ENCODE results near the gene CCDC157.

CCDC157 gene

GRCh38 chr22:30362651-30363281, 6.0 kb downstream of the CCDC157 start:
- in situ Hi-C loops (cut with MboI; ENCODE audit: low pct_unique_long_range_greater_than_20kb, low sequenced_read_pairs, unreplicated experiment): no loop called here
- TF ChIP-seq CTCF (IDR thresholded peaks at IDR 0.05; ENCODE audit: extremely low read depth, insufficient read depth, missing control alignments): no peak
- DNase-seq (ENCODE audit: low spot score): no peak

- no peak for TF ChIP-seq CTCF (IDR thresholded peaks at IDR 0.05; ENCODE audit: extremely low read depth, insufficient read depth, missing control alignments)
- in situ Hi-C loops (cut with MboI; ENCODE audit: low pct_unique_long_range_greater_than_20kb, low sequenced_read_pairs, unreplicated experiment): no loop called here
- no peak for DNase-seq (ENCODE audit: low spot score)
These were observed 9.1 kb downstream of the CCDC157 start for GRCh38 chr22:30365891-30366290.

GRCh38 chr22:30368420-30368819, 11.6 kb downstream of the CCDC157 start:
- in situ Hi-C loops (cut with MboI; ENCODE audit: low pct_unique_long_range_greater_than_20kb, low sequenced_read_pairs, unreplicated experiment): no loop called here
- no peak for DNase-seq (ENCODE audit: low spot score)
- TF ChIP-seq CTCF (IDR thresholded peaks at IDR 0.05; ENCODE audit: extremely low read depth, insufficient read depth, missing control alignments): no peak

- in situ Hi-C loops (cut with MboI; ENCODE audit: low pct_unique_long_range_greater_than_20kb, low sequenced_read_pairs, unreplicated experiment): no loop called here
These were observed 13.9 kb downstream of the CCDC157 start for GRCh38 chr22:30370641-30371230.

GRCh38 chr22:30371321-30371720, 14.5 kb downstream of the CCDC157 start:
- TF ChIP-seq CTCF (IDR thresholded peaks at IDR 0.05; ENCODE audit: extremely low read depth, insufficient read depth, missing control alignments): no peak
- in situ Hi-C loops (cut with MboI; ENCODE audit: low pct_unique_long_range_greater_than_20kb, low sequenced_read_pairs, unreplicated experiment): no loop called here
- DNase-seq (ENCODE audit: low spot score): no peak

More at GRCh38 chr22:30370641-30371230, 13.9 kb downstream of the CCDC157 start:
- TF ChIP-seq CTCF (IDR thresholded peaks at IDR 0.05; ENCODE audit: extremely low read depth, insufficient read depth, missing control alignments): no peak
- no peak for DNase-seq (ENCODE audit: low spot score)

- in situ Hi-C loops (cut with MboI; ENCODE audit: low pct_unique_long_range_greater_than_20kb, low sequenced_read_pairs, unreplicated experiment): no loop called here
- no peak for DNase-seq (ENCODE audit: low spot score)
- no peak for TF ChIP-seq CTCF (IDR thresholded peaks at IDR 0.05; ENCODE audit: extremely low read depth, insufficient read depth, missing control alignments)
These were observed 15.2 kb downstream of the CCDC157 start for GRCh38 chr22:30371981-30372380.
